CD8-positive, alpha-beta memory T cell (primary cell): ENCODE measurements around the gene OR14J1. TPM values are rescaled to one million over a fixed set of nuclear protein-coding genes. Genes with fewer than 3 reads are reported as not detected.

Experiments used
- CTCF ChIA-PET: fragments of 350-600 bp; sonication (Branson Sonifier 250); formaldehyde crosslinking; loops from one replicate; lab custom pipeline; 2021; ENCODE audit warnings: antibody characterized with exemption; lab: Charles Lee
- POLR2A ChIA-PET: fragments of 350-600 bp; sonication (Branson Sonifier 250); formaldehyde crosslinking; loops from one replicate; lab custom pipeline; 2021; ENCODE audit warnings: antibody characterized with exemption; lab: Charles Lee
- DNase-seq, 5 donors: peaks; one replicate each; pipeline versions ENCODE4 v3.0.0 to v3.0.0-alpha.2; 2020 to 2022; ENCODE audit warnings: mixed read lengths in 1 of 5
- H3K27ac ChIP-seq: one replicate; pipeline ENCODE4 v1.7.0; 2013; ENCODE audit warnings: low read depth, mild to moderate bottlenecking, low read length, moderate library complexity
- H3K27me3 ChIP-seq: 2 replicates; pipeline ENCODE4 v1.7.0; 2013; ENCODE audit warnings: low read length, mild to moderate bottlenecking; ENCODE audit not compliant: insufficient read depth, poor library complexity, severe bottlenecking
- H3K36me3 ChIP-seq: 2 replicates; pipeline ENCODE4 v1.7.0; 2013; ENCODE audit warnings: mild to moderate bottlenecking, low read length, moderate library complexity; ENCODE audit not compliant: insufficient read depth
- H3K4me1 ChIP-seq: 2 replicates; pipeline ENCODE4 v1.7.0; 2013; ENCODE audit warnings: mild to moderate bottlenecking, low read length, moderate library complexity; ENCODE audit not compliant: insufficient read depth
- H3K4me3 ChIP-seq: 2 replicates; pipeline ENCODE4 v1.7.0; 2013; ENCODE audit warnings: mild to moderate bottlenecking, low read length
- H3K9me3 ChIP-seq: 2 replicates; pipeline ENCODE4 v1.7.0; 2013; ENCODE audit warnings: mild to moderate bottlenecking, low read length
- H3K27ac Mint-ChIP-seq, 8 donors: one replicate each; pipeline ENCODE4 v1.8.0; 2020 to 2021; ENCODE audit warnings: mixed read lengths in 8 of 8, mild to moderate bottlenecking in 6 of 8, inconsistent platforms in 3 of 8, moderate library complexity in 3 of 8
- H3K27me3 Mint-ChIP-seq, 2 donors: one replicate each; pipeline ENCODE4 v1.8.0; 2020 to 2021; ENCODE audit warnings: mixed read lengths in 2 of 2, mild to moderate bottlenecking in 1 of 2, moderate library complexity in 1 of 2
- H3K36me3 Mint-ChIP-seq, 3 donors: one replicate each; pipeline ENCODE4 v1.8.0; 2020 to 2021; ENCODE audit warnings: mixed read lengths in 3 of 3, inconsistent platforms in 1 of 3, mild to moderate bottlenecking in 1 of 3
- H3K4me1 Mint-ChIP-seq, 3 donors: one replicate each; pipeline ENCODE4 v1.8.0; 2020 to 2021; ENCODE audit warnings: mixed read lengths in 3 of 3, inconsistent platforms in 1 of 3, mild to moderate bottlenecking in 1 of 3
- H3K4me3 Mint-ChIP-seq, 7 donors: one replicate each; pipeline ENCODE4 v1.8.0; 2020 to 2021; ENCODE audit warnings: mixed read lengths in 7 of 7, mild to moderate bottlenecking in 6 of 7, moderate library complexity in 4 of 7, inconsistent platforms in 2 of 7
- H3K9me3 Mint-ChIP-seq, 5 donors: one replicate each; pipeline ENCODE4 v1.8.0; 2020 to 2022; ENCODE audit warnings: mixed read lengths in 5 of 5, mild to moderate bottlenecking in 3 of 5, moderate library complexity in 2 of 5, inconsistent platforms in 1 of 5
- polyA plus RNA-seq: library from polyadenylated mRNA; unstranded; fragments of 300-500 nt; fragmentation: Illumina TruSeq; gene quantifications from one replicate; pipeline ENCODE4 v1.2.3, GENCODE V29; 2021
- total RNA-seq, 2 experiments: library from RNA; stranded (reverse); gene quantifications; one replicate each; pipeline ENCODE4 v1.2.3, GENCODE V29; 2021

OR14J1 gene, protein sequence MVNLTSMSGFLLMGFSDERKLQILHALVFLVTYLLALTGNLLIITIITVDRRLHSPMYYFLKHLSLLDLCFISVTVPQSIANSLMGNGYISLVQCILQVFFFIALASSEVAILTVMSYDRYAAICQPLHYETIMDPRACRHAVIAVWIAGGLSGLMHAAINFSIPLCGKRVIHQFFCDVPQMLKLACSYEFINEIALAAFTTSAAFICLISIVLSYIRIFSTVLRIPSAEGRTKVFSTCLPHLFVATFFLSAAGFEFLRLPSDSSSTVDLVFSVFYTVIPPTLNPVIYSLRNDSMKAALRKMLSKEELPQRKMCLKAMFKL
- total RNA-seq: not detected
- not detected for polyA plus RNA-seq

DNA sequence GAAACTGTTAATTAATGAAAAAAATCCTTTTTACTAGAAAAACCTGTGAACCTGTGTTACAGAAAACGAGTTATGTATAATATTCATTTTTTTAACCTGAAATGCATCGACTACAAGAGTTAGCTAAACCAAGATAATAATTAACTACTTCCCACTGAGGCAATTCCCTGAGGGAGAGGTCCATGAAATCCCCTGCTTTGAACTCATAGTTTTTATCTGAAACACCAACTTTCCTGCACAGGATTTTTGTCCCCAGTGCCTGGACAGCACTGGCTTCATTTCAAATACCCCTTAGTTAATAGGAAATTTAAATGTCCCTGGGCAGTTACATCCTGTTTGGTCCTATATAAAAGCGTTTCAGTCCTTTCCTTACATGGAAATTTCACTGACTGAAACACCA lies at the start of gene OR14J1:
OR14J1 (plus strand) TSS at position 386 of the 400 bp plus-strand sequence. CDS start 4,989 bp downstream, outside the sequence.
- Histone ChIP-seq H3K9me3 (no peaks in the 10 kb centered on the region), H3K36me3 (no peaks in the 10 kb centered on the region), H3K27ac (no peak within 1 kb of the TSS), H3K27me3 (no peaks in the 10 kb centered on the region), H3K4me1 (no peaks in the 10 kb centered on the region), H3K4me3 (no peak within 1 kb of the TSS)
- H3K4me3 Mint-ChIP-seq: no peak within 1 kb of the TSS
- H3K27me3 Mint-ChIP-seq: peaks cover under 1 to 26% of the 10 kb centered on the region in 2 donors
- H3K36me3 Mint-ChIP-seq: no peaks in the 10 kb centered on the region
- POLR2A ChIA-PET: no interaction called here
- H3K4me1 Mint-ChIP-seq: no peaks in the 10 kb centered on the region
- no peak within 1 kb of the TSS for H3K27ac Mint-ChIP-seq
- H3K9me3 Mint-ChIP-seq: peaks cover 0 to 2% (median 0%) of the 10 kb centered on the region in 5 donors
- CTCF ChIA-PET: no interaction called here
- no peak for DNase-seq

DNA sequence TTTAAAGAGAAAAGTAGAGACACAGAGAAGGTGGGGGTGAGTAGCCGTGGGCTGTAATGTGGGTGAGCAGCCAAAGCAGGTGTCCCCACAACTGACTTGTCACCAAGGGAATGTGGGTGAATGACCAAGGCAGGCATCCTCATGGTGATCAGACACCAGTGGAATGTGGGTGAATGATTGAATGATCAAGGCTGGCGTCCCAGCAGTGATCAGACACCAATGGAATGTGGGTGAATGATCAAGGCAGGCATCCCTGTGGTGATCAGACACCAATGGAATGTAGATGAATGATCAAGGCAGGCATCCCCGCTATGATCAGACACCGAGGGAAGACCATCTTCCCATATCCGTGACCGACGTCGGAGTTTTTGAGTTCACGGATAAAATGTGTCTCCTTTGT lies 49.8 kb upstream of the OR14J1 start:
- Histone ChIP-seq H3K27me3 (no peaks in the 10 kb centered on the region), H3K9me3 (no peaks in the 10 kb centered on the region), H3K4me3 (no peak overlapping the region), H3K27ac (no peak overlapping the region), H3K4me1 (no peaks in the 10 kb centered on the region), H3K36me3 (no peaks in the 10 kb centered on the region)
- H3K36me3 Mint-ChIP-seq: peaks cover 0 to 7% (median 0%) of the 10 kb centered on the region in 3 donors
- no peak overlapping the region for H3K4me3 Mint-ChIP-seq
- H3K27ac Mint-ChIP-seq: no peak overlapping the region
- H3K9me3 Mint-ChIP-seq: peaks cover 6 to 17% (median 10%) of the 10 kb centered on the region in 5 donors
- CTCF ChIA-PET: no interaction called here
- H3K4me1 Mint-ChIP-seq: no peaks in the 10 kb centered on the region
- no peak for DNase-seq
- POLR2A ChIA-PET: no interaction called here
- H3K27me3 Mint-ChIP-seq: peaks cover 16 to 49% of the 10 kb centered on the region in 2 donors

DNA sequence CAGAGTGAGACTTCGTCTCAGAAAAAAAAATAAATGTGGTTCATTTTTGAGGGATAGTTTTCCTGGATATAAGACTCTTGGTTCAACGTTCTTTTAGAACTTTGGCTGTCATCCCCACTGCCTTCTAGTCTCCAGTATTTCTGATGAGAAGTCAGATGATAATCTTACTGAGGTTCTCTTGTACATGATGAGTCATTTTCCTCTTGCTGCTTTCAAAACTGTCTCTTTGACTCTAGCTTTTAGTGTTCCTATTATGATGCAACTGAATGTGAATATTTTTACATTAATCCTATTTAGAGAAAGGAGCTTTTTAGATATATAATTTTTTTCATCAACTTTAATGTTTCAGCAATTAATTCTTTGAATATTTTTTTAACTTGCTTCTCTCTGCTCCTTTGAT lies 46.0 kb upstream of the OR14J1 start:
- H3K27ac Mint-ChIP-seq: no peak overlapping the region
- CTCF ChIA-PET: no interaction called here
- peaks cover 0 to 7% (median 0%) of the 10 kb centered on the region in 3 donors for H3K36me3 Mint-ChIP-seq
- no peaks in the 10 kb centered on the region for H3K4me1 Mint-ChIP-seq
- H3K4me3 ChIP-seq: no peak overlapping the region
- H3K27me3 ChIP-seq: no peaks in the 10 kb centered on the region
- no peak overlapping the region for H3K27ac ChIP-seq
- no peaks in the 10 kb centered on the region for H3K9me3 ChIP-seq
- H3K4me1 ChIP-seq: no peaks in the 10 kb centered on the region
- H3K27me3 Mint-ChIP-seq: peaks cover 2 to 14% of the 10 kb centered on the region in 2 donors
- peaks cover 6 to 17% (median 10%) of the 10 kb centered on the region in 5 donors for H3K9me3 Mint-ChIP-seq
- H3K4me3 Mint-ChIP-seq: no peak overlapping the region
- POLR2A ChIA-PET: no interaction called here
- H3K36me3 ChIP-seq: no peaks in the 10 kb centered on the region
- DNase-seq: no peak

DNA sequence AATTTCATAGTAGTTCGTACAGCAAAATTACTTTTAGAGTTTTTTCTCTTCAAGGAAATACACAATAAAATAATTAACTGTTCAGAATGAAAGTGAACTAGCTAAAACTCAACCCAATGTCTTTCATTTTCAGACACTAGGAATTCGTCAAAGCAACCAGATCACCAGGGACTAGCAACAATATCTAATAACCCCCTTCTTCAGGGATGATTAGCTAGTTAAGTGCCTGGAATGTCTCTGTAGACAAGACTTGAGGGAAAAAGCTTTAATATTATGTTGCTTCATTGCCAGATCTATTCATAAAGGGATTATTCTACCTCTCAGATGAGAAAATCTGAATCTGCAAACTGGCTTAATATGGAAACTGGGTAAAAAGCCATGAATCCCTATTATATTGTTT lies 41.8 kb upstream of the OR14J1 start:
- no peaks in the 10 kb centered on the region for H3K36me3 ChIP-seq
- no peaks in the 10 kb centered on the region for H3K4me1 ChIP-seq
- H3K9me3 Mint-ChIP-seq: peaks cover 0 to 10% (median 2%) of the 10 kb centered on the region in 5 donors
- no peak overlapping the region for H3K4me3 Mint-ChIP-seq
- ChIA-PET POLR2A (no interaction called here), CTCF (no interaction called here)
- no peak overlapping the region for H3K27ac ChIP-seq
- no peaks in the 10 kb centered on the region for H3K27me3 ChIP-seq
- H3K4me3 ChIP-seq: no peak overlapping the region
- no peaks in the 10 kb centered on the region for H3K36me3 Mint-ChIP-seq
- no peaks in the 10 kb centered on the region for H3K9me3 ChIP-seq
- DNase-seq: no peak
- no peaks in the 10 kb centered on the region for H3K4me1 Mint-ChIP-seq
- H3K27me3 Mint-ChIP-seq: peaks cover 11 to 13% of the 10 kb centered on the region in 2 donors
- H3K27ac Mint-ChIP-seq: no peak overlapping the region

DNA sequence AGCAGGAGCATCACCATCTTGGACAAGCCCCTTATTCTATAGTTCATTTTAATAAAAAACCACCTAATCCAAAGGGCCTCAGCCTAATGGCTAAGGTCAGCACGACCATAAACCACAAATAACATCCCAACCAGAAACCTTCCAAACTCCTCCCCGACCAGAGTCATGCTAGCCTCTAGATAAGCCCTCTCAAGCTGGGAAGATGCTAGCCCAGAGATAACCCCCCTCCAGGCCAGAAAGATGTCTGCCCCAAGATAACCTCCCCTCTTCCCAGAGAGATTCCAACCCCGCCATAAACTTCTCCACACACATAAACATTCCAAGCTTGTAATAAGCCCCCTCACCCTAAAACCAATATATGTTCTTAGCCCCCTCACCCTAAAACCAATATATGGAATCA lies 38.5 kb upstream of the OR14J1 start:
- no peaks in the 10 kb centered on the region for H3K4me1 ChIP-seq
- H3K36me3 Mint-ChIP-seq: no peaks in the 10 kb centered on the region

DNA sequence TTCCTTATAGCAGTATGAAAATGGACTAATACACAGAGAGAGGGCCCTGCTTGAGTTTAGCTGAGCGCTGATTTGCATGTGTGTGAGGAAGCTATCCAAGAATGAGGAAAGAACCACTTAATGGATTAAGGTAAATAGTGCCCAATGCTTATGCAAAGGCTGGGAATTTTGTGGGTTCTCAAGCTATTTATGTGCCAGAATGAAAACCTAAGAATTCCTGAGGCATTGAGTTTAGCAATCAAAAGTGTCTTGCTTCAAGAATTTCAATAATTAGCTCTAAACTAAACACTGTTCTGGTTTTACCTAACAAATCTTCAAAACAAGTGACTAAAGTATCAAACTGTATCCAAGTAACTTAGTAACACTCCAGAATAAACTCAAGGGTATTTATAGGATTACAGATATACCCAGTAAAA lies 7.0 kb upstream of the OR14J1 start:
- no peaks in the 10 kb centered on the region for H3K4me1 ChIP-seq
- ChIA-PET CTCF (no interaction called here), POLR2A (no interaction called here)
- Mint-ChIP-seq H3K9me3 (no peaks in the 10 kb centered on the region), H3K27ac (no peak overlapping the region), H3K36me3 (no peaks in the 10 kb centered on the region), H3K4me3 (no peak overlapping the region), H3K27me3 (peaks cover 12 to 37% of the 10 kb centered on the region in 2 donors), H3K4me1 (no peaks in the 10 kb centered on the region)
- H3K27me3 ChIP-seq: no peaks in the 10 kb centered on the region
- DNase-seq: no peak
- no peaks in the 10 kb centered on the region for H3K36me3 ChIP-seq
- no peaks in the 10 kb centered on the region for H3K9me3 ChIP-seq
- H3K27ac ChIP-seq: no peak overlapping the region
- H3K4me3 ChIP-seq: no peak overlapping the region

More for the DNA sequence above, 38.5 kb upstream of the OR14J1 start:
- no peak overlapping the region for H3K4me3 Mint-ChIP-seq
- no peak overlapping the region for H3K27ac ChIP-seq
- no peaks in the 10 kb centered on the region for H3K27me3 ChIP-seq
- H3K9me3 Mint-ChIP-seq: peaks cover 0 to 5% (median 0%) of the 10 kb centered on the region in 5 donors
- no peaks in the 10 kb centered on the region for H3K4me1 Mint-ChIP-seq
- CTCF ChIA-PET: no interaction called here
- no peak for DNase-seq
- no peak overlapping the region for H3K4me3 ChIP-seq
- peaks cover 13 to 29% of the 10 kb centered on the region in 2 donors for H3K27me3 Mint-ChIP-seq
- H3K9me3 ChIP-seq: no peaks in the 10 kb centered on the region
- no peaks in the 10 kb centered on the region for H3K36me3 ChIP-seq
- no peak overlapping the region for H3K27ac Mint-ChIP-seq
- POLR2A ChIA-PET: no interaction called here

DNA sequence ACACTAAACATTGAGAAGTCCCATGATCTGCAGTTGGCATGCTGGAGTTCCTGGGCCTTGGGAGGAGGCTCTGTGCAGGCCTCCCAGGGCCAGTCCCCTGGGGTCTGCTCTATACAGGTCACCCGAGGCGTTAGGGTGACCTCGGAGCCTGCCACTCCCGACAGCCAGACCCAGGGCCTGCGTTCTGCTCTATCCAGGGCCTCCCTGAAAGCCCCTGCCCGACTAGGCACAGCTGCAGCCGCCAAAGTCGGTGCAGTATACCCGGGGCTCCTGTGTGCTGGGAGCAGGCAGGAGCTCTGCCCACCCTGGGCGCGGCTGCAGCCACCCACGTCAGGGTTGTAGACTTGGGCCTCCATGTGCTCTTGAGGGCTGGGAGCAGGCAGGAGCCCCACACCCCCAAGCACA lies 6.3 kb upstream of the OR14J1 start:
- CTCF ChIA-PET: no interaction called here
- H3K4me3 Mint-ChIP-seq: no peak overlapping the region
- no peaks in the 10 kb centered on the region for H3K36me3 Mint-ChIP-seq
- peaks cover 12 to 30% of the 10 kb centered on the region in 2 donors for H3K27me3 Mint-ChIP-seq
- no peaks in the 10 kb centered on the region for H3K9me3 Mint-ChIP-seq
- POLR2A ChIA-PET: no interaction called here
- no peaks in the 10 kb centered on the region for H3K4me1 Mint-ChIP-seq
- H3K9me3 ChIP-seq: no peaks in the 10 kb centered on the region
- H3K4me3 ChIP-seq: no peak overlapping the region
- H3K27ac ChIP-seq: no peak overlapping the region
- DNase-seq: no peak
- no peak overlapping the region for H3K27ac Mint-ChIP-seq
- H3K4me1 ChIP-seq: no peaks in the 10 kb centered on the region
- H3K27me3 ChIP-seq: no peaks in the 10 kb centered on the region
- H3K36me3 ChIP-seq: no peaks in the 10 kb centered on the region

DNA sequence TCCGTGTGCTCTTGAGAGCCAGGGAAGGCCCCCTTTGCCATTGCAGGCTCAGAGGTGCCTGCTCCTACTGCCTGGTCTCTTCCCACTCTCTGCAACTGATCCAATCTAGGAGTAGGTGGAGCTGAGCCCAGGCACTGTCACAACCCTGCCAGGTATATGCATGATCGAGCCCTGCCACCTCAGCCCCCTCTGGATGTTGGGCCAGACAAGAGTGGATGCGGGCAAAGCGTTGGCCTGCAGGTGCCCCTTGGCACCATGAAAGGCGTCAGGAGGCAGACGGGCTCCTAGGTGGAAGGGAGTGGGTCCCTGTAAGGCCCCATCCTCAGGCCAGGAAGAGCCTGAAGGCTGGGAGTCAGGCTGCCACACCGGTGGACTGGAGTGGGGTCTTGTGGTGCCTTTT lies 5.9 kb upstream of the OR14J1 start:
- no peaks in the 10 kb centered on the region for H3K27me3 ChIP-seq
- no peak overlapping the region for H3K4me3 ChIP-seq
- no peak for DNase-seq
- H3K27me3 Mint-ChIP-seq: peaks cover 11 to 26% of the 10 kb centered on the region in 2 donors
- no peaks in the 10 kb centered on the region for H3K4me1 Mint-ChIP-seq
- ChIA-PET CTCF (no interaction called here), POLR2A (no interaction called here)
- no peak overlapping the region for H3K27ac Mint-ChIP-seq
- H3K4me1 ChIP-seq: no peaks in the 10 kb centered on the region
- H3K9me3 ChIP-seq: no peaks in the 10 kb centered on the region
- no peaks in the 10 kb centered on the region for H3K36me3 ChIP-seq
- H3K36me3 Mint-ChIP-seq: no peaks in the 10 kb centered on the region
- no peak overlapping the region for H3K27ac ChIP-seq
- H3K4me3 Mint-ChIP-seq: no peak overlapping the region
- no peaks in the 10 kb centered on the region for H3K9me3 Mint-ChIP-seq
